ENCODE measurements around the gene ZMYND10.

ZMYND10 gene

GRCh38 chr3:50324351-50325112, 21.0 kb downstream of the ZMYND10 start:
- TF ChIP-seq REST (IDR thresholded peaks at IDR 0.05; ENCODE audit: insufficient read depth in 1 of 2, low read depth in 2 of 2, low read length in 2 of 2) = no peak
- TF ChIP-seq SIN3A (IDR thresholded peaks at IDR 0.05; ENCODE audit: borderline replicate concordance, insufficient read depth, low read length) = no peak
- TF ChIP-seq POLR2AphosphoS5 (IDR thresholded peaks at IDR 0.05; ENCODE audit: low read depth, low read length) = no peak
- TF ChIP-seq TAF1 (IDR thresholded peaks at IDR 0.05; ENCODE audit: borderline replicate concordance, insufficient read depth, low read length) = no peak
- TF ChIP-seq FOXP2 (optimal IDR thresholded peaks at IDR 0.05; ENCODE audit: borderline replicate concordance, extremely low read depth, extremely low read length, insufficient read depth) = no peak

- TF ChIP-seq REST (IDR thresholded peaks at IDR 0.05; ENCODE audit: insufficient read depth in 1 of 2, low read depth in 2 of 2, low read length in 2 of 2) (no peak), TAF1 (IDR thresholded peaks at IDR 0.05; ENCODE audit: borderline replicate concordance, insufficient read depth, low read length) (no peak), POLR2AphosphoS5 (IDR thresholded peaks at IDR 0.05; ENCODE audit: low read depth, low read length) (no peak), FOXP2 (optimal IDR thresholded peaks at IDR 0.05; ENCODE audit: borderline replicate concordance, extremely low read depth, extremely low read length, insufficient read depth) (no peak), SIN3A (IDR thresholded peaks at IDR 0.05; ENCODE audit: borderline replicate concordance, insufficient read depth, low read length) (no peak)
These were observed 21.8 kb downstream of the ZMYND10 start for GRCh38 chr3:50323614-50324199.

GRCh38 chr3:50323092-50323600, 22.4 kb downstream of the ZMYND10 start:
- no peak for TF ChIP-seq POLR2AphosphoS5 (IDR thresholded peaks at IDR 0.05; ENCODE audit: low read depth, low read length)
- no peak for TF ChIP-seq SIN3A (IDR thresholded peaks at IDR 0.05; ENCODE audit: borderline replicate concordance, insufficient read depth, low read length)
- no peak for TF ChIP-seq REST (IDR thresholded peaks at IDR 0.05; ENCODE audit: insufficient read depth in 1 of 2, low read depth in 2 of 2, low read length in 2 of 2)
- TF ChIP-seq TAF1 (IDR thresholded peaks at IDR 0.05; ENCODE audit: borderline replicate concordance, insufficient read depth, low read length) = no peak
- no peak for TF ChIP-seq FOXP2 (optimal IDR thresholded peaks at IDR 0.05; ENCODE audit: borderline replicate concordance, extremely low read depth, extremely low read length, insufficient read depth)

- TF ChIP-seq FOXP2 (optimal IDR thresholded peaks at IDR 0.05; ENCODE audit: borderline replicate concordance, extremely low read depth, extremely low read length, insufficient read depth) = no peak
- 0 out of 2 replicates have a peak, but pooled peaks have one; percentile 32 for TF ChIP-seq TAF1 (IDR thresholded peaks at IDR 0.05; ENCODE audit: borderline replicate concordance, insufficient read depth, low read length)
These were observed 23.0 kb downstream of the ZMYND10 start, which contains the start of gene HYAL2 for GRCh38 chr3:50322386-50323091. Gene HYAL2, minus strand, starts transcription at chr3:50322745. Its CDS starts 2,256 bp downstream, at chr3:50320489.

GRCh38 chr3:50322115-50322385, 23.5 kb downstream of the ZMYND10 start:
- TF ChIP-seq REST (IDR thresholded peaks at IDR 0.05; ENCODE audit: insufficient read depth in 1 of 2, low read depth in 2 of 2, low read length in 2 of 2) = no peak
- no peak for TF ChIP-seq TAF1 (IDR thresholded peaks at IDR 0.05; ENCODE audit: borderline replicate concordance, insufficient read depth, low read length)
- no peak for TF ChIP-seq FOXP2 (optimal IDR thresholded peaks at IDR 0.05; ENCODE audit: borderline replicate concordance, extremely low read depth, extremely low read length, insufficient read depth)
- no peak for TF ChIP-seq POLR2AphosphoS5 (IDR thresholded peaks at IDR 0.05; ENCODE audit: low read depth, low read length)
- no peak for TF ChIP-seq SIN3A (IDR thresholded peaks at IDR 0.05; ENCODE audit: borderline replicate concordance, insufficient read depth, low read length)
